Uterus (tissue), 2 donors: Measurements from ENCODE around the gene ELMO1.

ENCODE experiments used
- POLR2A ChIP-seq, 2 donors: fragments of 450-650 bp; IDR thresholded peaks; one replicate each; pipeline ENCODE4 v1.6.1; 2016; ENCODE audit warnings: antibody characterized with exemption in 2 of 2, mild to moderate bottlenecking in 1 of 2, moderate library complexity in 1 of 2
- TF ChIP-seq, protein P1 (sequence below), 4 experiments: fragments of 200-600 bp in 2 of 4; fragments of 450-650 bp in 2 of 4; sonication (generic) in 2 of 4; IDR thresholded peaks; one replicate each; pipeline ENCODE4 v1.5.1; 2016 to 2019; ENCODE audit warnings: antibody characterized with exemption in 4 of 4, mild to moderate bottlenecking in 2 of 4, moderate library complexity in 1 of 4

DNA sequence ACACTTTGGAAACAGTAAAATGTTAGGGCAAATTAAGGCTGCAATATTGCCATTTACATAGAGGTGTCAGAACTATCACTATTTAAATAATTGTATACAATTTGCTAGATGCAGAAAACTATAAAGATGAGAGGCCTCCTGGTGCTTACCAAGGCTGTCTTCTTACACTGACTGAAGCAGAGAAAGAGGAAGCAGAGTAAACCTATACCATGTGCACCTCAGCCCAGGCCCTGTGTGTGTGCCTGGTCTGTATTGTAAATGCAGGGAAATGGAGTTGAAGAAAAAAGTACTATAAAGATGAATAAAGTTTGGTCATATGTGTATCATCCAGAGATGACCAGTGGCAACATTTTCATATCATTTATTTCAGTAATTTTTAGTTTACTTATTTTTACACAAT lies 29.2 kb downstream of the ELMO1 start:
- TF ChIP-seq, protein P1, sequence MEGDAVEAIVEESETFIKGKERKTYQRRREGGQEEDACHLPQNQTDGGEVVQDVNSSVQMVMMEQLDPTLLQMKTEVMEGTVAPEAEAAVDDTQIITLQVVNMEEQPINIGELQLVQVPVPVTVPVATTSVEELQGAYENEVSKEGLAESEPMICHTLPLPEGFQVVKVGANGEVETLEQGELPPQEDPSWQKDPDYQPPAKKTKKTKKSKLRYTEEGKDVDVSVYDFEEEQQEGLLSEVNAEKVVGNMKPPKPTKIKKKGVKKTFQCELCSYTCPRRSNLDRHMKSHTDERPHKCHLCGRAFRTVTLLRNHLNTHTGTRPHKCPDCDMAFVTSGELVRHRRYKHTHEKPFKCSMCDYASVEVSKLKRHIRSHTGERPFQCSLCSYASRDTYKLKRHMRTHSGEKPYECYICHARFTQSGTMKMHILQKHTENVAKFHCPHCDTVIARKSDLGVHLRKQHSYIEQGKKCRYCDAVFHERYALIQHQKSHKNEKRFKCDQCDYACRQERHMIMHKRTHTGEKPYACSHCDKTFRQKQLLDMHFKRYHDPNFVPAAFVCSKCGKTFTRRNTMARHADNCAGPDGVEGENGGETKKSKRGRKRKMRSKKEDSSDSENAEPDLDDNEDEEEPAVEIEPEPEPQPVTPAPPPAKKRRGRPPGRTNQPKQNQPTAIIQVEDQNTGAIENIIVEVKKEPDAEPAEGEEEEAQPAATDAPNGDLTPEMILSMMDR (IDR thresholded peaks at IDR 0.05) = no peak
- TF ChIP-seq POLR2A (IDR thresholded peaks at IDR 0.05) = no peak
